PFSK-1 (cell line): ENCODE results near the gene SMIM43.

Source experiments
- POLR2AphosphoS5 ChIP-seq: IDR thresholded peaks from 2 replicates; pipeline ENCODE4 v1.6.1; 2012; ENCODE audit warnings: low read depth, mild to moderate bottlenecking, control low read depth, low read length, moderate library complexity
- SIN3A ChIP-seq: IDR thresholded peaks from 2 replicates; pipeline ENCODE4 v1.6.1; 2012; ENCODE audit warnings: mild to moderate bottlenecking, low read length, moderate library complexity, borderline replicate concordance; ENCODE audit not compliant: insufficient read depth
- TAF1 ChIP-seq: IDR thresholded peaks from 2 replicates; pipeline ENCODE4 v1.6.1; 2012; ENCODE audit warnings: low read length, control low read depth, borderline replicate concordance; ENCODE audit not compliant: insufficient read depth

- TF ChIP-seq POLR2AphosphoS5 (no peak), SIN3A (no peak), TAF1 (no peak)
Measured at GRCh38 chr4:121765971-121766538, 1.1 kb upstream of the SMIM43 start.
